ENCODE measurements around the gene ATP10A. TPM values are rescaled to one million over a fixed set of nuclear protein-coding genes. Genes with fewer than 3 reads are reported as not detected.

ATP10A gene
- total RNA-seq, 1 experiment from 2014 or later, result 3.9 TPM

- Histone ChIP-seq H4K5ac (ENCODE audit: insufficient read length, low read depth, low read length) (no peak overlapping the region), H3T11ph (ENCODE audit: low read length) (no peak overlapping the region), H3K4ac (ENCODE audit: low read depth, low read length) (no peak overlapping the region), H4K20me1 (ENCODE audit: control insufficient read depth, insufficient read depth, insufficient read length) (no peaks in the 10 kb centered on the region), H3K23me2 (ENCODE audit: insufficient read length, low read depth, low read length, poor library complexity, severe bottlenecking) (no peaks in the 10 kb centered on the region), H3K79me2 (ENCODE audit: insufficient read depth, low read length) (no peaks in the 10 kb centered on the region), H3K79me1 (ENCODE audit: insufficient read depth, low read depth, low read length, poor library complexity, severe bottlenecking) (no peaks in the 10 kb centered on the region), H3K18ac (ENCODE audit: insufficient read length, low read depth, low read length) (no peak overlapping the region), H3K4me1 (ENCODE audit: insufficient read depth, low read length) (no peaks in the 10 kb centered on the region; the same call in 1 of the 2 replicates), H3K9me3 (ENCODE audit: control insufficient read depth, low read depth, low read length) (no peaks in the 10 kb centered on the region), H3K23ac (ENCODE audit: insufficient read length, low read depth, low read length) (no peak overlapping the region), H3K9ac (ENCODE audit: extremely low read depth, insufficient read length, low read length) (no peak overlapping the region), H4K8ac (replicated peaks; ENCODE audit: insufficient read length, low read depth, low read length) (no peak overlapping the region), H2BK120ac (ENCODE audit: low read depth, low read length, poor library complexity, severe bottlenecking) (no peak overlapping the region), H2AFZ (ENCODE audit: low read length) (no peak overlapping the region), H3K27ac (ENCODE audit: insufficient read length, low read depth, low read length) (no peak overlapping the region), H2BK20ac (ENCODE audit: low read depth, low read length, poor library complexity, severe bottlenecking) (no peak overlapping the region), H3K56ac (ENCODE audit: insufficient read length, low read depth, low read length) (no peak overlapping the region), H3K14ac (ENCODE audit: insufficient read depth, low read length) (no peak overlapping the region), H2BK12ac (ENCODE audit: insufficient read length, low read depth, low read length) (no peak overlapping the region), H4K91ac (ENCODE audit: insufficient read length, low read depth, low read length) (no peak overlapping the region), H2AK5ac (ENCODE audit: insufficient read length, low read length) (no peak overlapping the region), H2BK5ac (ENCODE audit: insufficient read length, low read length) (no peak overlapping the region), H3K4me2 (ENCODE audit: insufficient read depth, insufficient read length, low read length) (no peak overlapping the region), H3K27me3 (ENCODE audit: insufficient read depth, low read length) (peaks cover 67% of the 10 kb centered on the region), H2BK15ac (ENCODE audit: low read depth, low read length) (no peak overlapping the region)
- Mint-ChIP-seq H3K4me1 (peaks cover 26 to 39% of the 10 kb centered on the region in 2 experiments), H3K4me3 (peak overlapping the region in 1 of 2 experiments; percentile 69; a peak in 2 of 5 replicates), H3K27ac (no peak overlapping the region; a peak in 1 of 7 replicates), H3K27me3 (ENCODE audit: low read depth) (peaks cover 100% of the 10 kb centered on the region), H3K9me3 (peaks cover 3 to 8% of the 10 kb centered on the region in 2 experiments; a peak in 3 of 5 replicates), H3K36me3 (ENCODE audit: insufficient read depth in 1 of 3, low read depth in 3 of 3) (no peaks in the 10 kb centered on the region)
- DNase-seq, result peak; percentile 70
- no peak for TF ChIP-seq CTCF (conservative IDR thresholded peaks at IDR 0.05)
- no CpG with 5 or more reads among the region's 4 CpGs for WGBS (ENCODE audit: extremely low coverage, insufficient read length, low lambda C conversion rate)
Observed at GRCh38 chr15:25643120-25643519, 220.0 kb downstream of the ATP10A start.
